Activated CD4-positive, alpha-beta T cell treated with anti-CD3 and anti-CD28 coated beads, Interleukin-2, amount 50 U/mL, for 4 hours (primary cell): ENCODE results near the gene AMN.

Experiments used
- DNase-seq, 2 experiments: peaks; one replicate each; pipeline ENCODE4 v3.0.0-alpha.2; 2020

Gene AMN

GRCh38 chr14:102969901-102970300 is 47.4 kb downstream of the AMN start:
- DNase-seq: no peak

DNA sequence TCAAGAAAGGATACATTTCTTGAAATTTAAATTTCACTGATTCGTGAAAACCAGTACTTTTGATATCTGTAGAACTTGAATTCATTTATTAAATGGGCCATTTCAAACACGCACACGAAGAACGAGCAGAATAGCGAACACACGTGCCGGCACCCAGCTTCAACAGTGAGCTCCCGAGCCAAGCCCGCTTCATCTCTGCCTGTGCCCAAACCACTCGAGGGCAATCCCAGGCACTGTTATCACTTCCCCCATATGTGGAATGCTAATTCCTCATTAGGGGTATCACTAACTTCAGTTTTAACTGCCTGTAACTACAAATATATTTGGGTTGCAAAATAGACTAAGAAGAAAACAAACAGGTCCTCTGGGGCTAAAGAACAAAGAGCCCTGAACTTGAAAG is 48.0 kb downstream of the AMN start:
- DNase-seq: no peak

DNA sequence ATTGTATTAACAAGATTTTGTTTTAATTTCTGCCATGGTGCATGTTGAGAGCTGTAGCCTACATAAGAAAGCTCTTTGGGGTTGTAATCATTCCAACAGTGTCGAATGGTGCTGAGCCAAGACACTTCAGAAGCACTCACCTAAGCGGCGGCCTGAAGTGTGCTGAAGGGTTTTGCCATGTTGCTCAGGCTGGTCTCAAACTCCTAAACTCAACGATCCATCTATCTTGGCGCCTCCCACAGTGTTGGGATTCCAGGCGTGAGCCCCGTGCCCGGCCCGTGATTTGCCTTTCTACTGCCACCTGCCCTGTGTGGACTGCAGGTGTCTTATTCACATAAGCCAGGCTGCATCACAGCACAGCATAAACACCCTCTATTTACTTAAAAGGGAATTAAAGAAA is 48.9 kb downstream of the AMN start:
- no peak for DNase-seq

DNA sequence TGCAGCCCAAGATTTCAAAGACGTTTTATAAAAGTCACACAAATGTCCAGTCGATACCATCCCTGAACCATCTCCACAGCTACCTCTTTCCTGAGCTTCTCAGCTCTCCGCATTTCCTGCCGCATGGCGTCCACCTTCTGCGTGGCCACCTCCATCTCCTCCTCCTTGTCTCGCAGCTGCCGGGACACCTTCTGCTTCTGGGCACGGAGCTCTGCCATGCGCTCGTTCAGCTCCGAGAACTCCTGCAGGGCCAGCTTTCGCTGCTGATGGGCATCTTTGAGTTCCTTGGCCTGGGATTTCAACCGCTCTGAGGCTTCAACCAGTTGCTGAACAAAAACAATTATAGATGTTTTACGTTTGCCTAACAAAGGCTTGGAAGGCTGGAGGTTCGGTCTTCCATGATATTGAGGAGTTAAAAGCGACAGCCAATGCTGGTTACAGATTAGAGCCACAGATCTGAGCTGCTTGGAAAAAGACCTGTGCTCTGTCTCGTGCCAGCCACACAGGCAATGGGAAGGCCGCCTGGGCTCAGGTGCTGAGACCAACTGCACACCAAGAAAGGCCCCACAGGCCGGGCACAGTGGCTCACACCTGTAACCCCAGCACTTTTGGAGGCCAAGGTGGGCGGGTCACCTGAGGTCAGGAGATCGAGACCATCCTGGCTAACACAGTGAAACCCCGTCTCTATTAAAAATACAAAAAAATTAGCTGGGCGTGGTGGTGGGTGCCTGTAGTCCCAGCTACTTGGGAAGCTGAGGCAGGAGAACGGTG is 49.6 kb downstream of the AMN start:
- no peak for DNase-seq

- DNase-seq: no peak
Observed at GRCh38 chr14:102973706-102974285, 51.3 kb downstream of the AMN start.

- no peak for DNase-seq
Observed at GRCh38 chr14:102975662-102976061, 53.2 kb downstream of the AMN start.

DNA sequence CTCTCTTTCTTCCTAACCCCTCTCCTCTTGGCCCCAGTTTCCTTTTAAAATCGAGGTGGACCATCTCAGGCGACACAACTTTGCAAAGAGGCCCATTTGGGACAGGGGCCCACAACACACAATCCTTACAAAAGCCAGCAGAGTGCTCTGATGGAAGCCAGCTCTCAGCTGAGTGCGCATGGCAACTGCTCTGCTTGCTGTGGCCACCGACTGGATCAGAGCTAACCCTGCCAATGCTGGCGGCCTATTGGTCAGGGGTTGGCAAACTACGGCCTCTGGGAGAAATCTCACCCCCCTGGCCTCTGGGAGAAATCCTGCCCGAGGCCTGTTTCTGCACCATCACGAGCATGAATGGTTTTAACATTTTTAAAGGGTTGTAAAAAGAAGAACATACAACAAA is 55.0 kb downstream of the AMN start:
- no peak for DNase-seq

- no peak for DNase-seq
Observed at GRCh38 chr14:102979406-102979805, 56.9 kb downstream of the AMN start.

DNA sequence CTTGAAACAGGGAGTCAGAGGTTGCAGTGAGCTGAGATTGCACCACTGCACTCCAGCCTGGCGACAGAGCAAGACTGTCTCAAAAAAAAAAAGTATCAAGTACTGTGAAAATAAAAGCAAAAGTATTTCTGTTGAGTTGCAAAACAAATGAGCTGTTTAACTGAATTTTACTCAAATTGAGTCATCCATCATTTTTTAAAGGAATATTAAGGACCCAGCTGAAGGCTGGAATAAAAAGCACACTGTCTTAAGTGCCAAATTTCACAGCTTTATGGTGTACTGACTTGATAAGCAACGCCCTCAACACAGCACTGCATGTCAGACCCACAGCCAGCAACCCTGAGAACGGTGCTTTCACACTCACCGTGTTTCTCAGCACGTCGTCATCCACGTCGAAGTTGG is 57.9 kb downstream of the AMN start:
- no peak for DNase-seq
